GM12864 (cell line): ENCODE results near the gene ZNF827.

Experiments used
- DNase-seq: peaks from one replicate; pipeline ENCODE4 v3.0.0-alpha.2; 2011; ENCODE audit warnings: low read depth
- H3K4me3 ChIP-seq: 2 replicates; pipeline ENCODE4 v1.5.1; 2011; ENCODE audit warnings: mild to moderate bottlenecking, low read depth, low read length, control low read depth
- TF ChIP-seq, protein P1 (sequence below): IDR thresholded peaks from 2 replicates; pipeline ENCODE4 v1.5.1; 2011; ENCODE audit warnings: low read depth, mild to moderate bottlenecking, moderate library complexity, low read length, control low read depth, inconsistent platforms; ENCODE audit errors: missing control alignments

ZNF827 gene

DNA sequence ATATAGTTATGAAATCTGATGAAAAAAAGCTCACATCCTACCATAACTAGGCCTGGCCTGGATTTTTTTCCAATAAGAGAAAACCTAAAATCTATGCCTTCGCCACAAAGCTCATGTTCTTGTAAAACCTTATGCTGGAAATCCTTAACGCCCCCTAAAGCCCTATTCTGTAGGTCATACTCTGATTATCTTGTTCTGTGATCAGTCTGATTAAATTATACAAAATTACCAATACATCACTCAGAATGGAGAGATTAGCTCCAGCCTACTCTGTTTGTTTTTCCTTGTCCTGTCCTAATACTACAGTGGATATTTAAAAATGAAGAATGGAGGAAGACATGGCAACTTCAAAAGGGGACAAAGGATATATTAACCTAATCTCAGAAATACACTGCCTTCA is 7.2 kb downstream of the ZNF827 start:
- no peak for DNase-seq
- TF ChIP-seq, protein P1, sequence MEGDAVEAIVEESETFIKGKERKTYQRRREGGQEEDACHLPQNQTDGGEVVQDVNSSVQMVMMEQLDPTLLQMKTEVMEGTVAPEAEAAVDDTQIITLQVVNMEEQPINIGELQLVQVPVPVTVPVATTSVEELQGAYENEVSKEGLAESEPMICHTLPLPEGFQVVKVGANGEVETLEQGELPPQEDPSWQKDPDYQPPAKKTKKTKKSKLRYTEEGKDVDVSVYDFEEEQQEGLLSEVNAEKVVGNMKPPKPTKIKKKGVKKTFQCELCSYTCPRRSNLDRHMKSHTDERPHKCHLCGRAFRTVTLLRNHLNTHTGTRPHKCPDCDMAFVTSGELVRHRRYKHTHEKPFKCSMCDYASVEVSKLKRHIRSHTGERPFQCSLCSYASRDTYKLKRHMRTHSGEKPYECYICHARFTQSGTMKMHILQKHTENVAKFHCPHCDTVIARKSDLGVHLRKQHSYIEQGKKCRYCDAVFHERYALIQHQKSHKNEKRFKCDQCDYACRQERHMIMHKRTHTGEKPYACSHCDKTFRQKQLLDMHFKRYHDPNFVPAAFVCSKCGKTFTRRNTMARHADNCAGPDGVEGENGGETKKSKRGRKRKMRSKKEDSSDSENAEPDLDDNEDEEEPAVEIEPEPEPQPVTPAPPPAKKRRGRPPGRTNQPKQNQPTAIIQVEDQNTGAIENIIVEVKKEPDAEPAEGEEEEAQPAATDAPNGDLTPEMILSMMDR: no peak
- no peak overlapping the region for H3K4me3 ChIP-seq

- TF ChIP-seq, protein P1: no peak
- H3K4me3 ChIP-seq: no peak overlapping the region
- DNase-seq: no peak
Measured at GRCh38 chr4:145930592-145930991, 8.0 kb downstream of the ZNF827 start.

GRCh38 chr4:145929415-145930178 is 9.0 kb downstream of the ZNF827 start:
- no peak overlapping the region for H3K4me3 ChIP-seq
- TF ChIP-seq, protein P1: no peak

GRCh38 chr4:145928748-145929147 is 9.9 kb downstream of the ZNF827 start:
- no peak overlapping the region for H3K4me3 ChIP-seq
- DNase-seq: no peak
- TF ChIP-seq, protein P1: no peak

More at GRCh38 chr4:145929415-145930178, 9.0 kb downstream of the ZNF827 start:
- no peak for DNase-seq

DNA sequence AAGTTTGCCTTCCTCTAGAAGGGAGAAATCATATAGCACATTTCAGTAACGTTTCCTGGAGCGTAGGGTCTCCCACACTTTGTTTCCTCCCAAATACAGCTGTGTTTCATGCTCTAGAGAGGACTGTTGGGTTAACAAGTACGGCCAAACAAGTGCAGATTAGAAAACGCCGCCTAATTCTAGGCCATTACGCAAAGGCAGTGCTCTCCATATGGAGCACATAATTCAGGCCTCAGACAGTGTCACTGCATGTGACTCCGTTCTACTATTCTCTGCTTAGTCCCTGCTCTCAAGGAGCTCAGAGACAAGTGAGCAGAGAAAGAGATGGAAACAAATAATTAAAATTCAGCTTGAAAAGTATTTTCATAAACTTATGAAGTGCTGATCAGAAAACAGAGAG is 11.6 kb downstream of the ZNF827 start:
- TF ChIP-seq, protein P1: no peak
- DNase-seq: no peak
- no peak overlapping the region for H3K4me3 ChIP-seq

DNA sequence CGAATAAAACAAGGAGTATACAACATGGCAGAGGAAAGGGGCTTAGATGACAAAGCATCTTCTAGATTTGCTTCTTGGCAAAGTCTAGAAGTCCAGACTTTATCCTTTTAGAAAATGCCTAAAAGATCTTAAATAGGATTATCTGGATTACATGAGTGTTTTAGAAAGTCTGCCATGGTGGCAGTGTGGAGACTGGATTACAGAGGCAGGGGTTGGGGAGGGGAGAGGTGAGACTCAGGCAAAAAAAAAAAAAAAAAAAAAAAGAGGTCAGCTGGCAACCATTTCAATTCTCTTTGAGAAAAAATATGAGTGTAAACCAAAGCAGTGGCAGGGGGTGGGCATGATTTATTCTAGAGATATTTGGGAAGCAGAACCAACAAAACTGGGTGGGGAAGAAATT is 17.4 kb downstream of the ZNF827 start:
- TF ChIP-seq, protein P1: no peak

DNA sequence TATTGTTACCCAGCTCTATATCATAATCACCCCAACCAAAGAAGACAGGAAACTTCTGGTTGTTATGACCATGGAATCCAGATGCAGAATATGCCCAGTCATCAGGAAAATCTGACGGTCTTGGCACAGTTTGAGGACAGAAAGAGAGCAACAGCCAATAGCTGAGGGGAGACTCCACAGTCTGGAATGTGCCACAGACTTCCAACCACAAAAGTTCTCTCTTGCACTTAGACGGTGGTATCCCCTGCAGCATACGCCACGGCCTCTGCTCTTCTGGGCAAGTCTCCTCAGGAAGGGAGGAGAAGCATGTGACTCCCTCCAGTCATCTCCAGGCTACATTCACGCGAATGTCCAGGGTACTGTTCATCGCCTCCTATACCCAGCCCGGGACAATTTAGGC is 18.4 kb downstream of the ZNF827 start:
- DNase-seq: no peak
- H3K4me3 ChIP-seq: no peak overlapping the region
- TF ChIP-seq, protein P1: no peak

More for the DNA sequence above, 17.4 kb downstream of the ZNF827 start:
- H3K4me3 ChIP-seq: no peak overlapping the region
- DNase-seq: no peak
